NCI-H2029 treated with DMSO at 0.1 percent for 48 hours (cell line): Measurements from ENCODE around the gene CEMIP.

Experiments
- DNase-seq: peaks from one replicate; lab custom pipeline; 2025; lab: John Stamatoyannopoulos, UW

The CEMIP gene, protein sequence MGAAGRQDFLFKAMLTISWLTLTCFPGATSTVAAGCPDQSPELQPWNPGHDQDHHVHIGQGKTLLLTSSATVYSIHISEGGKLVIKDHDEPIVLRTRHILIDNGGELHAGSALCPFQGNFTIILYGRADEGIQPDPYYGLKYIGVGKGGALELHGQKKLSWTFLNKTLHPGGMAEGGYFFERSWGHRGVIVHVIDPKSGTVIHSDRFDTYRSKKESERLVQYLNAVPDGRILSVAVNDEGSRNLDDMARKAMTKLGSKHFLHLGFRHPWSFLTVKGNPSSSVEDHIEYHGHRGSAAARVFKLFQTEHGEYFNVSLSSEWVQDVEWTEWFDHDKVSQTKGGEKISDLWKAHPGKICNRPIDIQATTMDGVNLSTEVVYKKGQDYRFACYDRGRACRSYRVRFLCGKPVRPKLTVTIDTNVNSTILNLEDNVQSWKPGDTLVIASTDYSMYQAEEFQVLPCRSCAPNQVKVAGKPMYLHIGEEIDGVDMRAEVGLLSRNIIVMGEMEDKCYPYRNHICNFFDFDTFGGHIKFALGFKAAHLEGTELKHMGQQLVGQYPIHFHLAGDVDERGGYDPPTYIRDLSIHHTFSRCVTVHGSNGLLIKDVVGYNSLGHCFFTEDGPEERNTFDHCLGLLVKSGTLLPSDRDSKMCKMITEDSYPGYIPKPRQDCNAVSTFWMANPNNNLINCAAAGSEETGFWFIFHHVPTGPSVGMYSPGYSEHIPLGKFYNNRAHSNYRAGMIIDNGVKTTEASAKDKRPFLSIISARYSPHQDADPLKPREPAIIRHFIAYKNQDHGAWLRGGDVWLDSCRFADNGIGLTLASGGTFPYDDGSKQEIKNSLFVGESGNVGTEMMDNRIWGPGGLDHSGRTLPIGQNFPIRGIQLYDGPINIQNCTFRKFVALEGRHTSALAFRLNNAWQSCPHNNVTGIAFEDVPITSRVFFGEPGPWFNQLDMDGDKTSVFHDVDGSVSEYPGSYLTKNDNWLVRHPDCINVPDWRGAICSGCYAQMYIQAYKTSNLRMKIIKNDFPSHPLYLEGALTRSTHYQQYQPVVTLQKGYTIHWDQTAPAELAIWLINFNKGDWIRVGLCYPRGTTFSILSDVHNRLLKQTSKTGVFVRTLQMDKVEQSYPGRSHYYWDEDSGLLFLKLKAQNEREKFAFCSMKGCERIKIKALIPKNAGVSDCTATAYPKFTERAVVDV (N-terminal part only)

DNA sequence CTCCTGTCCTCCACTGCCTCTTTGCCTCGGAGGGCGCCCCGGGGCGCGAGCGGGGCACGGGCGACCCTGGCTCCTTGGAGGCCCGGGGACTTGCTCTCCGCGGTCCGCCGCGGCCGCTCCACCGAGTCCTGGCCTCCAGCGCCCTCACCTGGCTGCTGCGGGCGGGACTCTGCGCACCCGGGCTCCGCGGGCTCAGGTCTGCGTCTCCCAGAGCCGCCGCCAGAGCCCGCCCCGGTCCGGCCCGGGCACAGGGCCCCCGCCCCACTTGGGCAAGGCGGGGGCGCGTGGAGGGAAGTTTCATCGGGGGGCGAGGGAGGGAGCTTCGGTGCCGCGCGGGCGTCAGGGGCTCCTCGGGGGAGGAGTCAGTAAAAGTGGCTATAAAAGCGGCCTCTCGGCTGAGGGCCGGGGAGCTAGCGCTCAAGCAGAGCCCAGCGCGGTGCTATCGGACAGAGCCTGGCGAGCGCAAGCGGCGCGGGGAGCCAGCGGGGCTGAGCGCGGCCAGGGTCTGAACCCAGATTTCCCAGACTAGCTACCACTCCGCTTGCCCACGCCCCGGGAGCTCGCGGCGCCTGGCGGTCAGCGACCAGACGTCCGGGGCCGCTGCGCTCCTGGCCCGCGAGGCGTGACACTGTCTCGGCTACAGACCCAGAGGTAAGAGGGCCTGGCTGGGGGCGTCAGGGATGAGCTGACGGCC is at the start of gene CEMIP:
Gene CEMIP (plus strand): TSS at position 407 of the 694 bp plus-strand sequence. CDS start 94,510 bp downstream, outside the sequence.
- DNase-seq: no peak

DNA sequence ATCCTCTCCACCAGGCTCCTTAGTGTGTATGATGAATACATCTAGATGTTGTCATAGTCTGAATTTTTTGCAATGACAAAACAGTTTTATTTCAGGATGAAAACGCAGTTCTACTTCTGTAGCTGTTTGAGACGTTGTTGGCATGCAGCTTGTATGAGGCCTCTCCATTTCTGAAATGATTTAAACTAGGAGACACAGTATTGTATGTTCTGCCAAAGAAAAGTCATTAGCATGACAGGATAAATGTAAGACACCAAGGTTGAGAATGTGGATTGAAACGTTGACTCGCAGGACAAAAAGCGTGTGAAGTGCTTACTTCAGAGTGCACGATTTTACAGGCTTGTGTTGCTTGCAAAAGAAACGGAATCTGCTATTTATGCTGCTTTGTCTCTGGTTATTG is 48.8 kb upstream of the CEMIP start:
- DNase-seq: no peak

DNA sequence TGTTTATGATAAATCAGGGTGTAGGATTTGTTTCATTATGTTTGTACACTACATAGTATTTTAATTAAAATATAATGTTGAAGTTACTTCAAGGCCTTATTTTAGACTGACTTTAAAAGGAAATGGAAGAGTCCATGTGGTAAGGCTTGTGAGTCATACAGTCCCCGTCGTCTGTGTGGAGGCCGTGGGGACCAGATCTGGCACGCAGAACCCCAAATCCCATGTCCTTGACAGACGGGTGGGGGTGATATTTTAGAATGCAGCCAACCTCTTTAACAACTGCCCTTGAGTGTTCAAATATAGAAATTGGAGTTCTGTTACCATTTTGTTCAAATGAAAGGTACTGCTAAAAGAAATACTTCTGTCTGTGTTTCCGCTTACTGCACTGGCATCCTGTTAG is 48.2 kb upstream of the CEMIP start:
- DNase-seq: no peak

DNA sequence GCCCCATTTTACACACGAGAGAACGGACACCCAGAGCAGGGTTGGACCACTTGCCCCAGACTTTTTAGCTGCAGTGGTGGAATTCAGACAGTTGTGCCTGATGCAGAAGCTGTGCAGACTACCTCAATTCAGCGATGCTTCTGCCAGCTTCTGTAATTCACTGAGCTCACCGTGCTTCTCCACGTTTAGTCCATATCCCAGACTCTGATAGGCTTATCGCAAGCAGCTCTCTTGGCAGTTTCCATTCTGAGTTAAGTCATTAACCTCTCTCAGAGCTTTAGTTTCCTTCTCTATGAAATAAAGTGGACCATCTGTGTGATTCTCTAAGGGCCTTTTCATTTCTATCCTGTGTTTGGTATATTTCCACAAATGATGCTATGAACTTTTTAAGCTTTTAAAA is 47.0 kb upstream of the CEMIP start:
- DNase-seq: no peak

DNA sequence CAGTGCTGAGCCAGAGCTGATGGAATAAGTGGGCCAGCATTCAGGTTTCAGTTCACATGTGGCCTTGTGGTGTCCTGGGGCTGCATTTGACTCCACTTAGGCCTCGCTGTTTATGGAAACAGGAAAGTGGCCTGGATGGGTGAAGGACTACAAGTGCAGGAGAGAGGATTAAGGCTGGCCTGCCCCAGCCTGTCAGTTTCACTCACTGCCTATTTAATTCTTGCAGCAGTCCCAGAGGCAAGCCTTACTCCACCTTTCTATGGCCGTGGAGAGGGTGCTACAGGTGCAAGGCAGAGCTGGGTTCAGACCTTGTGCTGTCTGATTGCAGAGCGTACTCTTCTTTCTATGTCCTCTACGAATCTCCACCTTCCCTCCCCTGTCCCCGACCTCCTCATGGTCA is 46.4 kb upstream of the CEMIP start:
- DNase-seq: no peak

DNA sequence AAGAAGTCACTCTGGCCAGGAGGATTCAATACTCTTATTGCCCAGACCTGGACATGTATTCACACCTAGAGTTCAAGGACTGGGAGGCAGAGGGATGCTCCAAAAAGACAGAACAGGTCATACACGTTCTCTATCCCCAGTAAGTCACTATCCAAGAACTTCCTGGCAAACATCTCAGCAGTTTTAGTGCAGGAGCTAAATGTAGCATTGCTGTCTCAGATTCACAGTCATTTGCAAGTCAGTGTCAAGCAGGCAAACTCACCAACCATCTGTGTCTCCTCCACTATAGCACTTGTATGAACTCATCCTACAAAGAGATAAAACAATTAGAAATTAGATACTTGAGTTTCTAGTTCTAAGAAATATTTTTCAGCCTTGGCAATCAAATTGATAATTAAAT is 45.7 kb upstream of the CEMIP start:
- no peak for DNase-seq

DNA sequence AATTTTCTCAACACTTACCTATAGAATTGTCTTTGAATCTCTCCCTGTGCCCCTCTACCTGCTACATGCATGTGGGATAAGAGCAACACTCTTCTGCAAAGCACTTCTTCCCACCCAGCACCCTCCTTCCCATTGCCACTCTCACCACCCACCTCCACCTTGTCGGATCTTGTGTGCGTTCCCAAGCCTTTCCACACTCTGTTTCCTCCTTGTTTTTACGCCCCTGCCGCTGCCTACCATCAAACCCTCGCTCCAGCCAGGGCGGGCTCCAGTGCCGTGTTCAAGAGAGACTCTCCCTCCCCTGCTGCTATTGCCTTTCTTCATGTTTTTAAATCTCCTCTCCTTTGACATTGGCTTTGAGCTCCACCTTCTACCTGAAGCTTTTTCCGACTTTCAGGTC is 43.8 kb upstream of the CEMIP start:
- no peak for DNase-seq

DNA sequence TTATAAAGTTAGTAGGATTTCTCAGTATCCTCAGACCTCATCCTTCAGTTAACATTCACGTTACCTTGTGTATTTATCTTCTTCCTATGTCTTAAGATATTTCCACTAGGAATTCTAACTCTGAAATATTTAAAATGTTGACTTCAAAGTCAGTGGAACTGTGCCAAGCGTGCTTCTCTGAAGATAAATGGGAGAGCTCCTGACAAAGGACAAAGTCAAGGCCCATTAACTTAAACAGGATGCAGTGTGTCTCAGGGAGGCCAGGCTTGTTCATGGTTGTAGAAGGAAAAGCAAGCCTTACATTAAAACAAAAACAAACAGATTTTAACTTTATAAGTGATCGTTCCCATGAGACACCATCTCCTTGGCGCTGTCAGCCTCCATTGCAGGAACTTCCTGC is 42.6 kb upstream of the CEMIP start:
- DNase-seq: no peak

DNA sequence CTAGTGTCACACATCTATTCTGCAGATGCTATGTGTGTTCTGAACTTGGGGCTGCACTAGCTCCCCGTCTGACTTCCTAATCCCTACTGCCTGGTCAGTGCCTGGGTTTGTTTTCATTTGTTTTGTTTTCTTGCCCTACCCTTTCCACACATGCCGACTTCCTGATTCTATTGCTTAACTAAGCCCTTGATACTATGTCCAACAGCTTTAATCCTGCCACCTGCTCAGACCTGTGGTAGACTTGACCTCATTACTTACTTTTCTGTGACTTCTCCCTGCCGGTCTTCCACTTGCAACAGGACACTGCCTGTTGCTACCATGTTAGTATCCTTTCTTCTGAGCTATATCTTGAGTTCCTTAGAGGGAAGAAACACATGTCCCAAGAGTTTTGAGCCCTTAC is 39.3 kb upstream of the CEMIP start:
- DNase-seq: no peak

DNA sequence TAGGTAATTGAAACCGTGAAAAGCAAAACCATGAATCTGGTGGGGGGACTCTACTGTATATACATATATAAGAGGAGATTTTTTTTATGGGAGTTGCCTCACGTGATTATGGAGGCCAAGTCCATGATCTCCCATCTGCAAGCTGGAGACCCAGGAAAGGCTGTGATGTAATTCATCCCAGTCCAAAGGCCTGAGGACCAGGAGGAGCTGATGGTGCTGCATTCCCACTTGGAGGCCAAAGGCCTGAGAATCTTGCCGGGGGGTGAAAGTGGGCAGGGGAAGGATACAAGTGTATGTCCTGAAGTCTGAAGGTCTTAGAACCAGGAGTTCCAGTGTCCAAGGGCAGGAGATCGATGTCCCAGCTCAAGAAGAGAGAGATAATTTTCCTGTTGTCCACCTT is 37.1 kb upstream of the CEMIP start:
- DNase-seq: no peak

DNA sequence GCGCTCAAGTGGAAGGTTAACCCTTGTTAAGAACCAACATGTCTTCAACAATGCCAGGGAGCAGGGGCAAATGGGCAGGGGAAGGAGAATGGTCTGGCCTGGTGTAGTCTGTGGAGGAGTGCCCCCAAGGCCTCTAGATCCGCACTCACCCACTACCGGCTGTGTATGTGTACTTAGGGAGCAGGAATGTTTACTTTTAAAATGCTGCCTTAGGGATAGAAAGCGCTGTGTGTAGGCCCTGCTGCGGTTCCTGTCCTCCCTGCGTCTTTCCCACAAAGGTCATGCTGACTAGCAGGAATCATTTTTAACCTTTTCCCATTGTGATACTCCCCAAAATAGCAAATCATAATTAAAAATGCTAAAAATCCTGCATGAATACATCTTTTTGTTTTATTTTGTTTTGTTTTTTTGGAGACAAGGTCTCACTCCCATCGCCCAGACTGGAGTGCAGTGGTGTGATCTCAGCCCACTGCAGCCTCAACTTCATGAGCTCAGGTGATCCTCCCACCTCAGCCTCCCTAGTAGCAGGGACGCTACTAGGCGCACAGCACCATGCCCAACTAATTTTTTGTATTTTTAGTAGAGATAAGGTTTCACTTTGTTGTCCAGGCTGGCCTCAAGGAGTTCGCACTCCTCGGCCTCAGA is 35.9 kb upstream of the CEMIP start:
- DNase-seq: no peak

DNA sequence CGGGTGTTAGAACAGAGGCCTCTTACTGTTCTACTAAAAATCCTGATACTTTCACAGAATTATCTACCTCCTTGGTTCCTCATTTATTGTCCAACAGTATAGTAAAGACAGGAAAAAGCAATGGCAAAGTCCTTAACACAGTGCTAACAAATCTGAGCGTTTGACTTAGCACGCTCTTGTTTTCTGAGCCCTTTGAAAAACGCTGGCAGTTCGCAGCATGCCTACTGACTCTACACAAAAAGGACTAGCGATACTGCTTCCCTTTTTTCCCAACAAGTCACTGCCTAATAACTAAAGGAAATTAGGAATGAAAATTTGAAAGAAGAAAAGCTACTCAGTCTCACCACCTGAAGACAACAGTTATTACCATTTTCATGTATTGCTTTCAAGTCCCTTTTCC is 34.8 kb upstream of the CEMIP start:
- no peak for DNase-seq

DNA sequence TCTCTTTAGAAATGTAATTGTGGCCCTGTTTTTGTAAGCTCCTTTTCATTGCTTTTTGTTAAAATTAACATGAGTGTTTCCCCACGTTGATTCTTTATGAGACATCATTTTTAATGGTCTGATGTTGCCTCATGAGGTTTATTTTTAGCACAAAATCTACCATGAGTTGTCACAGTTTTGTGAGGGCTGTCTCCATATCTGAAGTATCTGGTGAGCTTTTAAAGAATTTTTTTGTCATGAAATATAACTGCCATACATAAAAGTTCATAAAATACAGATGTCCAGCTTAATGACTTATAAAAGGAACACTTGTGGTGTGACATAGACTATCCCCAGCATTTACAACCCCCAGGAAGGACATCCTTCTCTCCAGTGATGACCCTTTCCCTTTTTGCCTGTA is 34.3 kb upstream of the CEMIP start:
- DNase-seq: no peak

DNA sequence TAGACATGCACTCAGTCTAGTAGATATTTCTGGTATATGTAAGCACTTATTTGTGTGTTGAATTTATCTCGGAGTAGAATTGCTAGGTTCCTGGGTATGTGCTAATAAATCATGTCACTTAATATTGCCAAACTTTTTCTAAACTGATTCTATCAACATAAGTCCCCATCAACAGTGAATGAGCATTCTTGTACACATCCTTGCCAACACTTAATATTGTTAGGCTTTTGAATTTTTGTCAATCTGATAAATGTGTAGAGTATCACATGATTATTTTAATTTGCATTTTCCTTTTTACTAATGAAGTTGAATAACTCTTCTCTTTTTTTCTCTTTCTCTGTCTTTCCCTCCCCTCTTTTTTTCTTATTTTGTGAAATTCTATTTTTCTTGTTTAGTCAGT is 33.3 kb upstream of the CEMIP start:
- no peak for DNase-seq

DNA sequence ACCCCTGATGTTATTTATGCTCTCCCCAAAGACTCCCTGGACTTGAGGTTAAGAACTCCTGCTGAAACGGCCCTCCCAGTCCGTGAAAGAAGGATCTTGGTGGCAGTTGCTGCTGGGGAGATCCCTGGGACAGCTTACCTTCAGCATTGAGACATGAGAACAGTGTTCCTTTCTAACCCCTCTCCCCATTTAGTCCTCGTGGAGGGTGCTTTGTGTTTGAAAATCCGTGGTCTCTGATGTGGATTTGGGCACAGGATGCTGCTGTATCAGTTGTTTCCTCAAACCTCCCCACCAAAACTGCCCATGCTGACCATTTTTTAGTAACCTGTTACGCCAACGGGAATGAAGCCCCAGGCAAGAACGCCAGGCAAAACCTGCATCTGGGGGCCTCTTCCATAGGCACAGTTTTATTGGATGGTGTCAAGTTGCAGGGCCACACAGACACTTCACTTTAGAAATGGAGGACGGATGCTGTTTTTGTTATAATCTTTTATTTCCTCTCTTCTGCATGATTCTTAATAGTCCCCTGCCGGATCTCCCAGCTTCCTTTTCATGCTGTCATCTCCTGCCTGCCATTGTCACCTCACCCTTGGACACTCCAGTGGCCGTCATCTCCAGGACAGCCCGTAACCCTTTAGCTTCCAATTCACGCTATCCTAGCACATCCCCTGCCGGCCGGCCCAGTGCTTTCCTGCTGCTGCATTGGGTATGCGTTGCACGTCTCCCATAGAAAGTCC is 31.7 kb upstream of the CEMIP start:
- DNase-seq: no peak

DNA sequence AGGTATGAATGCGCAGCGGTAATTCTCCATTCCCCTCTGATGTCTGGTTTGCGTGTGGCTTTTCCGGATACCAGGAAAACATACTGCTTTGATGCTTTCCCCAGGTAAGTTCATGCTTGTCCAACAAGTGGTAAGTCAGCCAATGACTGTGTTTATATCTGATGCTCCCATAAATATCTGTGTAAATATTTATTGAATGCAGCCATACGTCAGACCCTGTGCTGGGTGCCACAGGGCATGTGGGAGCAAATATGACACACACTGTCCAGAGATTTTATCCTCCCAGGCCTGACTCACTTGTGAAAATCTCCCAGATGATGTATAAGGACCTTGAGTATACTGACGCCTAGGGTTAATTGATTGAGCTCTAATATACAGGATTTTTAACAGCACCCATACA is 29.6 kb upstream of the CEMIP start:
- DNase-seq: no peak

DNA sequence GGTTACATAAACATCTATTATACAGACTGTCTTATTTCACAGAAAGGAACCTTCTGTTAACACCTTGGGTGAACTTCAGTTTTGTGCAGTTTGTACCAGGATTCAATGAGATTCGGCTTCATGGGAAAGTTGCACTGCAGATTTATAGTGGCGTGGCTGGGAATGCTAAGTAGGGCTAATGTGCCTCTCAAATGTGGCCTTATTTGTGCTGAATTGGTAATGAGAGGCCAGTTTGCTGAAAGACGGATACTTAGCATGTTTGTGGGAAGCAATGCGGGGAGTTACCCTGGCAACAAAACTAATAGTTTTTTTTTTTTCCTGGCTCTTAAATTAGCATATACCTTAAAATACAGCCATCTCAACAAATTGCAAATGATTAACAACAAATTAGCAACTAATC is 28.6 kb upstream of the CEMIP start:
- DNase-seq: no peak

DNA sequence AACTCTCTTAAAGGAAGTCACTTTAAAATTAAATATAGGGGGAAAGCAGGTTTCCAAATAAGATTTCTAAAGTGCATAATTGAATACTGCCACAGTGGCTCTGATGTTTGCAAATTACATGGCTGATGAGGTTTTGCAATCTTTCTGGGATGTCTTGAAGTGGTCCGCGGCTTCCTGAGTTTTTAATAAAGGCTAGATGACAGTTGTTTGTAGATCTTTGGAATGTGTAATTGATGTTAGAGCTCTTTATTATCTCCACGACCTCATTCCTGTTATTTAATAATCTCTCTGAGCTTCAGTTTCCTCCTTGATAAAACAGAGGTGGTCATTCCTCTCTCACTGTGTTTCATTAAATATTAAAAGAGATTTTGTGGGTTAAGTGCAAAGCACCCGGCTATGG is 27.0 kb upstream of the CEMIP start:
- DNase-seq: no peak

DNA sequence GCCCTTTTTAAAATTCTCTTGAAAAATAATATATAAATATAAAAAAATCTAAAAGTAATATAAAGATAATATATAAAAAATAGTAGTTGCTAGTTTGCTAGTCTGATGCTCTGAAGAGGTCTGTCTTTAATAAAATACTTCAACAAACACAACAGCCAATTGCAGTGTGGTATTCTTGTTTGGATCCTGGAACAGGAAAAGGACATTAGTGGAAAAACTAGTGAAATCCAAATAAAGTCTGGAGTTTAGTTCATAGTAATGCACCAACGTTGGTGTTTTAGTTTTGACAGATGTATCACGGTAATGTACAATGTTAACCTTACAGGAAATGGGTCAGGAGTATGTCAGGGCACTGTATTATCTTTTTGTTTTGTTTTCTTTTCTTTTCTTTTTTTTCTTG is 26.0 kb upstream of the CEMIP start:
- DNase-seq: no peak

DNA sequence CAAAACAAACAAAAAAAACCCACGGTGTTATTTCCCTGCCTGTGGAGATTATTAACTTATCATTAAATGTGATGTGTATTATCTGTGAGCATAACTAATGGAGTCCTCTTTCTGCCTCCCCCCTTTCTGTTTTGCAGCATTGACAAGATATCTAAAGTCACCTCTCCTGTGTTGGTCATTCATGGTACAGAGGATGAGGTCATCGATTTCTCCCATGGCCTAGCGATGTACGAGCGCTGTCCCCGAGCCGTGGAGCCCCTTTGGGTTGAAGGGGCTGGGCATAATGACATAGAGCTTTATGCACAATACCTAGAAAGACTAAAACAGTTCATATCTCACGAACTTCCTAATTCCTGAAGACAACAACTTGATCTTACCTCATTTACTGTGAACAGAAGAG is 25.2 kb upstream of the CEMIP start:
- no peak for DNase-seq

DNA sequence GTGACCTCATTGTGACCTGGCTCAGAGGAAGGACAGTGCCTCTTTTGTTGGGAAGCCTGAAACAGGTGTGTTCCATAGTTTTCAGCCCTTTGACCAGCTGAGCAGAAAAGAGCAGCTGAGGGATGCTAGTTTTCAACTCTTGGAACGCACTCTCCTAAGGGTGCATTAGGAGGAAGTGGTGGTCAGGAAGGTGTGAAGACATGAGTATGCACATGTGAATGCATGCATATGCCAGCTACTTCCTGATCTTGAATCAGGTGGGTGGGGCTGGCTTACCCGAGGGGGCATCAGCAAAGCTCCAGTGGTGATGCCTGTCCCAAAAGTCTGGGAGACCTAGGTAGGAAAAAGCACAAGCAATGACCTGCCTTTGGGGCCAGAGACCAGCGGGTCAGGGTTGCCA is 23.3 kb upstream of the CEMIP start:
- no peak for DNase-seq
